ENCODE results near the gene NFATC1.

Gene NFATC1

GRCh38 chr18:79519751-79520477 lies 124.2 kb downstream of the NFATC1 start:
- Histone ChIP-seq H3K4me3 (ENCODE audit: low read depth, low read length) (no peak overlapping the region), H3K4me1 (no peaks in the 10 kb centered on the region), H3K36me3 (ENCODE audit: control insufficient read depth, insufficient read depth, low read length) (no peaks in the 10 kb centered on the region), H3K79me2 (no peaks in the 10 kb centered on the region), H2AFZ (no peak overlapping the region), H3K27ac (no peak overlapping the region), H3K4me2 (ENCODE audit: low read length) (no peak overlapping the region), H3K9me3 (ENCODE audit: control insufficient read depth, low read length) (no peaks in the 10 kb centered on the region), H3K9ac (no peak overlapping the region), H3K27me3 (ENCODE audit: control insufficient read depth, insufficient read depth, low read length) (no peaks in the 10 kb centered on the region)
- TF ChIP-seq CTCF (IDR thresholded peaks at IDR 0.05) = no peak

GRCh38 chr18:79520478-79521390 lies 125.0 kb downstream of the NFATC1 start:
- Histone ChIP-seq H3K4me2 (ENCODE audit: low read length) (no peak overlapping the region), H2AFZ (no peak overlapping the region), H3K27ac (no peak overlapping the region), H3K9ac (no peak overlapping the region), H3K9me3 (ENCODE audit: control insufficient read depth, low read length) (no peaks in the 10 kb centered on the region), H3K36me3 (ENCODE audit: control insufficient read depth, insufficient read depth, low read length) (no peaks in the 10 kb centered on the region), H3K79me2 (no peaks in the 10 kb centered on the region), H3K4me3 (ENCODE audit: low read depth, low read length) (no peak overlapping the region), H3K27me3 (ENCODE audit: control insufficient read depth, insufficient read depth, low read length) (no peaks in the 10 kb centered on the region), H3K4me1 (no peaks in the 10 kb centered on the region)
- TF ChIP-seq CTCF (IDR thresholded peaks at IDR 0.05) = no peak

- H3K27ac ChIP-seq = no peak overlapping the region
- H3K4me1 ChIP-seq = no peaks in the 10 kb centered on the region
- H3K9me3 ChIP-seq (ENCODE audit: control insufficient read depth, low read length) = no peaks in the 10 kb centered on the region
- no peak for TF ChIP-seq CTCF (IDR thresholded peaks at IDR 0.05)
- no peak overlapping the region for H3K4me2 ChIP-seq (ENCODE audit: low read length)
- H3K79me2 ChIP-seq = no peaks in the 10 kb centered on the region
- no peaks in the 10 kb centered on the region for H3K36me3 ChIP-seq (ENCODE audit: control insufficient read depth, insufficient read depth, low read length)
- H3K27me3 ChIP-seq (ENCODE audit: control insufficient read depth, insufficient read depth, low read length) = no peaks in the 10 kb centered on the region
- no peak overlapping the region for H3K9ac ChIP-seq
- no peak overlapping the region for H3K4me3 ChIP-seq (ENCODE audit: low read depth, low read length)
- no peak overlapping the region for H2AFZ ChIP-seq
Observed at GRCh38 chr18:79521416-79522205, 125.9 kb downstream of the NFATC1 start.

- no peak overlapping the region for H3K4me2 ChIP-seq (ENCODE audit: low read length)
- no peak overlapping the region for H3K9ac ChIP-seq
- H3K27me3 ChIP-seq (ENCODE audit: control insufficient read depth, insufficient read depth, low read length) = no peaks in the 10 kb centered on the region
- TF ChIP-seq CTCF (IDR thresholded peaks at IDR 0.05) = no peak
- H2AFZ ChIP-seq = no peak overlapping the region
- H3K27ac ChIP-seq = no peak overlapping the region
- no peaks in the 10 kb centered on the region for H3K79me2 ChIP-seq
- no peaks in the 10 kb centered on the region for H3K4me1 ChIP-seq
- H3K9me3 ChIP-seq (ENCODE audit: control insufficient read depth, low read length) = no peaks in the 10 kb centered on the region
- H3K36me3 ChIP-seq (ENCODE audit: control insufficient read depth, insufficient read depth, low read length) = no peaks in the 10 kb centered on the region
- no peak overlapping the region for H3K4me3 ChIP-seq (ENCODE audit: low read depth, low read length)
Observed at GRCh38 chr18:79522451-79523205, 126.9 kb downstream of the NFATC1 start.

Measured in parathyroid adenoma (tissue), 2 donors.